Keratinocyte (primary cell): ENCODE measurements around the gene GRM7.

Experiments
- EZH2 ChIP-seq: IDR thresholded peaks from one replicate; pipeline ENCODE4 v1.6.1; 2012; ENCODE audit warnings: inconsistent platforms, mild to moderate bottlenecking, low read length, moderate library complexity
- TF ChIP-seq, protein P1 (sequence below), 3 experiments: IDR thresholded peaks in 1 of 3; conservative IDR thresholded peaks in 1 of 3; optimal IDR thresholded peaks in 1 of 3; 2 replicates in 2 of 3; 3 replicates in 1 of 3; pipeline versions ENCODE3 to v1.5.1; 2011; ENCODE audit warnings: low read length in 3 of 3, mild to moderate bottlenecking in 3 of 3, moderate library complexity in 2 of 3, control low read depth in 1 of 3, inconsistent platforms in 1 of 3; ENCODE audit not compliant: insufficient read depth in 2 of 3; ENCODE audit errors: extremely low read depth in 1 of 3

DNA sequence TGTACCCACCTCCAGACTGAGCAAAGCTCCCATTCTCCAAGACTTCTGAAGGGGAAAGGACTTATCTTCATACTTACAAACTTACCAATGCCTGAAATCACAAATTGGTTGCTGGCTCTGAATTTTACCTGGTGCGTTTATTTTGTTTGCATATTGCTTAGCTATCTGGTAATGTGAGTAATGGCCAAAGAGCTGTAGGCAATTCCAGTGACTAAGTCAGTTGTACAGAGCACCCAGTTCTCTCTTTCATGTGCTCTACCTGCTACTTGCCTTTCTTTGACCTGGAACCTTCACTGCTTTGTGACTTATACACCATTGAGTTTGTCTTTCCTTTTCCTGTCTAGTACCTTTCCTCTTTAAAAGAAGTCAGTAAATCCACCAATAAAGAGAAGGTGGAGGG lies 884.8 kb downstream of the GRM7 start:
- TF ChIP-seq, protein P1, sequence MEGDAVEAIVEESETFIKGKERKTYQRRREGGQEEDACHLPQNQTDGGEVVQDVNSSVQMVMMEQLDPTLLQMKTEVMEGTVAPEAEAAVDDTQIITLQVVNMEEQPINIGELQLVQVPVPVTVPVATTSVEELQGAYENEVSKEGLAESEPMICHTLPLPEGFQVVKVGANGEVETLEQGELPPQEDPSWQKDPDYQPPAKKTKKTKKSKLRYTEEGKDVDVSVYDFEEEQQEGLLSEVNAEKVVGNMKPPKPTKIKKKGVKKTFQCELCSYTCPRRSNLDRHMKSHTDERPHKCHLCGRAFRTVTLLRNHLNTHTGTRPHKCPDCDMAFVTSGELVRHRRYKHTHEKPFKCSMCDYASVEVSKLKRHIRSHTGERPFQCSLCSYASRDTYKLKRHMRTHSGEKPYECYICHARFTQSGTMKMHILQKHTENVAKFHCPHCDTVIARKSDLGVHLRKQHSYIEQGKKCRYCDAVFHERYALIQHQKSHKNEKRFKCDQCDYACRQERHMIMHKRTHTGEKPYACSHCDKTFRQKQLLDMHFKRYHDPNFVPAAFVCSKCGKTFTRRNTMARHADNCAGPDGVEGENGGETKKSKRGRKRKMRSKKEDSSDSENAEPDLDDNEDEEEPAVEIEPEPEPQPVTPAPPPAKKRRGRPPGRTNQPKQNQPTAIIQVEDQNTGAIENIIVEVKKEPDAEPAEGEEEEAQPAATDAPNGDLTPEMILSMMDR (optimal IDR thresholded peaks at IDR 0.05 in 1 of 3, IDR thresholded peaks at IDR 0.05 in 1 of 3, conservative IDR thresholded peaks at IDR 0.05 in 1 of 3; ENCODE audit: extremely low read depth in 1 of 3, insufficient read depth in 2 of 3, low read length in 3 of 3) = no peak
- TF ChIP-seq EZH2 = no peak
